Parathyroid adenoma (tissue), 2 donors: Measurements from ENCODE around the gene DHH.

ENCODE experiments used
- H2AFZ ChIP-seq: fragments of 300-600 bp; sonication (generic); one replicate; pipeline ENCODE4 v1.7.0; 2017; ENCODE audit warnings: antibody characterized with exemption, mild to moderate bottlenecking
- H3K27ac ChIP-seq: fragments of 300-600 bp; sonication (generic); one replicate; pipeline ENCODE4 v1.7.0; 2017
- H3K27me3 ChIP-seq: fragments of 300-600 bp; sonication (generic); one replicate; pipeline ENCODE4 v1.7.0; 2017; ENCODE audit warnings: low read length; ENCODE audit not compliant: control insufficient read depth, insufficient read depth
- H3K36me3 ChIP-seq: fragments of 300-600 bp; sonication (generic); one replicate; pipeline ENCODE4 v1.7.0; 2017; ENCODE audit warnings: low read length; ENCODE audit not compliant: control insufficient read depth, insufficient read depth
- H3K4me1 ChIP-seq: fragments of 300-600 bp; sonication (generic); one replicate; pipeline ENCODE4 v1.7.0; 2017; ENCODE audit warnings: control low read depth
- H3K4me2 ChIP-seq: fragments of 300-600 bp; sonication (generic); one replicate; pipeline ENCODE4 v1.7.0; 2017; ENCODE audit warnings: low read length
- H3K4me3 ChIP-seq: fragments of 300-600 bp; sonication (generic); one replicate; pipeline ENCODE4 v1.7.0; 2017; ENCODE audit warnings: low read depth, low read length
- H3K79me2 ChIP-seq: fragments of 300-600 bp; sonication (generic); one replicate; pipeline ENCODE4 v1.7.0; 2017; ENCODE audit warnings: control low read depth
- H3K9ac ChIP-seq: fragments of 300-600 bp; sonication (generic); one replicate; pipeline ENCODE4 v1.7.0; 2017; ENCODE audit warnings: mild to moderate bottlenecking
- H3K9me3 ChIP-seq: fragments of 300-600 bp; sonication (generic); one replicate; pipeline ENCODE4 v1.7.0; 2017; ENCODE audit warnings: low read length; ENCODE audit not compliant: control insufficient read depth
- TF ChIP-seq, protein P1 (sequence below): fragments of 300-600 bp; sonication (generic); IDR thresholded peaks from one replicate; pipeline ENCODE4 v1.7.0; 2017; ENCODE audit warnings: antibody characterized with exemption, mild to moderate bottlenecking
- donor health status: primary hyperparathyroidism.

Gene DHH

DNA sequence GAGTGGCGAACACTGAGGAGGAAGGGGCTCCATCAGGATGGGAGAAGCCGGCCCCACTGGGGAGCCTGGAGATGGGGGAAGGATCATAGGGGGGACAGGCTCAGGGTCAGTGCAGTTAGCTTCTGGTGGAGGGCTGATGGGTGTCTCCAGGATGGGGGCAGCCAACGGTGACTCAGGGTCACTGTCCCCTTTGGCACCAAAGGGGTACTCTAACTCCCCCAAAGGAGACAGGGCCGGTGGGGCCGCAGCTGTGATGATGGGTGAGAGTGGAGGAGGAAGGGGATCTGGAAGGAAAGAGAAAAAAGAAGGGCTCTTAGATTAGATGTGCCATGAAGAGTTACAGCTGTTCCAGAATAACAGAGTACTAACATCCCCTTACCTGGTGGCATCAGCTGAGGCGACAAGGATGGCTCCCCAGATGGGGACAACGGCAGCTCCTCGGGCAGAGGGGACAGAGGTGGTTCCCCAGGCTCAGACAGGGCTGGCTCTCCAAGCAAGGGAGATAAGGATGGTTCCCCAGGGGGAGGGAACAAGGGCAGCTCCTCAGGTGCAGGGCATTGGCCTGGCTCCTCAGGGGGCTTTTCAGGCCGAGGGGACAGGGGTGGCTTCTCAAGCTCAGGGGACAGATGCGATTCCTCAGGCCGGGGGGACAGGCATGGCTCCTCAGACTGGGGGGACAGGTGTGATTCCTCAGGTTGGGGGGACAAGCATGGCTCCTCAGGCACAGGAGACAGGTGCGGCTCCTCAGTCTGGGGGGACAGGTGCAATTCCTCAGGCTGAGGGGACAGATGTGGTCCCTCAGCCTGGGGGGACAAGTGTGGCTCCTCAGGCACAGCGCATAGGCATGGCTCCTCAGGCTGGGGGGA lies 43.9 kb downstream of the DHH start:
- Histone ChIP-seq H3K27me3 (no peaks in the 10 kb centered on the region), H3K79me2 (peaks cover 24% of the 10 kb centered on the region), H2AFZ (no peak overlapping the region), H3K4me3 (no peak overlapping the region), H3K4me2 (no peak overlapping the region), H3K4me1 (no peaks in the 10 kb centered on the region), H3K9me3 (no peaks in the 10 kb centered on the region), H3K27ac (no peak overlapping the region), H3K36me3 (no peaks in the 10 kb centered on the region), H3K9ac (no peak overlapping the region)
- TF ChIP-seq, protein P1, sequence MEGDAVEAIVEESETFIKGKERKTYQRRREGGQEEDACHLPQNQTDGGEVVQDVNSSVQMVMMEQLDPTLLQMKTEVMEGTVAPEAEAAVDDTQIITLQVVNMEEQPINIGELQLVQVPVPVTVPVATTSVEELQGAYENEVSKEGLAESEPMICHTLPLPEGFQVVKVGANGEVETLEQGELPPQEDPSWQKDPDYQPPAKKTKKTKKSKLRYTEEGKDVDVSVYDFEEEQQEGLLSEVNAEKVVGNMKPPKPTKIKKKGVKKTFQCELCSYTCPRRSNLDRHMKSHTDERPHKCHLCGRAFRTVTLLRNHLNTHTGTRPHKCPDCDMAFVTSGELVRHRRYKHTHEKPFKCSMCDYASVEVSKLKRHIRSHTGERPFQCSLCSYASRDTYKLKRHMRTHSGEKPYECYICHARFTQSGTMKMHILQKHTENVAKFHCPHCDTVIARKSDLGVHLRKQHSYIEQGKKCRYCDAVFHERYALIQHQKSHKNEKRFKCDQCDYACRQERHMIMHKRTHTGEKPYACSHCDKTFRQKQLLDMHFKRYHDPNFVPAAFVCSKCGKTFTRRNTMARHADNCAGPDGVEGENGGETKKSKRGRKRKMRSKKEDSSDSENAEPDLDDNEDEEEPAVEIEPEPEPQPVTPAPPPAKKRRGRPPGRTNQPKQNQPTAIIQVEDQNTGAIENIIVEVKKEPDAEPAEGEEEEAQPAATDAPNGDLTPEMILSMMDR, result no peak

GRCh38 chr12:49049566-49050224 lies 44.9 kb downstream of the DHH start:
- peaks cover 14% of the 10 kb centered on the region for H3K79me2 ChIP-seq
- TF ChIP-seq, protein P1, result no peak
- H3K27ac ChIP-seq, result no peak overlapping the region
- no peaks in the 10 kb centered on the region for H3K4me1 ChIP-seq
- no peaks in the 10 kb centered on the region for H3K36me3 ChIP-seq
- no peak overlapping the region for H3K4me2 ChIP-seq
- no peak overlapping the region for H3K4me3 ChIP-seq
- H3K9ac ChIP-seq, result no peak overlapping the region
- no peak overlapping the region for H2AFZ ChIP-seq
- no peaks in the 10 kb centered on the region for H3K27me3 ChIP-seq
- H3K9me3 ChIP-seq, result no peaks in the 10 kb centered on the region

DNA sequence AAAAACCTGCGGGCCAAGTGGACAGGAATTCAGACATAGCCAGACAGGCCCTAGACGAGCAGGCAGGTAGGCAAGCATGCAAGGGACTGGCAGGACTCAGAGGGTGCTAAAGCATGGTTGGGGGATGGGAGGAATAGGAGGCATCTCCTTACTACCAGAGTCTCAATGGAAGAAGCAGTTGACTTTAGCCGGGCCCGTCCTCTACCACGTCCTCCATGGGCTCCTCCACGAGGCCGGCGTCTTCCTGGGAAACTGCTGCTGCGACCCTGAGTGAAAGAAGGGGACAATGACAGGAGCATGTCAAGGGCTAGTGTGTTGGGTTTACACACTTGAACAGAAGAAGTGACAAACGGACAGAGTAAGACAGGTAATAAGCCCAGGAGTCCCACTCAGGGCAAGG lies 45.6 kb downstream of the DHH start:
- H3K9ac ChIP-seq, result no peak overlapping the region
- no peak overlapping the region for H3K4me3 ChIP-seq
- H3K9me3 ChIP-seq, result no peaks in the 10 kb centered on the region
- no peaks in the 10 kb centered on the region for H3K36me3 ChIP-seq
- TF ChIP-seq, protein P1, result no peak
- no peak overlapping the region for H3K27ac ChIP-seq
- H3K79me2 ChIP-seq, result peaks cover 10% of the 10 kb centered on the region
- no peaks in the 10 kb centered on the region for H3K4me1 ChIP-seq
- no peak overlapping the region for H3K4me2 ChIP-seq
- H3K27me3 ChIP-seq, result no peaks in the 10 kb centered on the region
- no peak overlapping the region for H2AFZ ChIP-seq

- Histone ChIP-seq H3K9me3 (no peaks in the 10 kb centered on the region), H2AFZ (no peak overlapping the region), H3K9ac (no peak overlapping the region), H3K4me1 (no peaks in the 10 kb centered on the region), H3K4me3 (no peak overlapping the region), H3K4me2 (no peak overlapping the region), H3K27ac (no peak overlapping the region), H3K27me3 (no peaks in the 10 kb centered on the region), H3K79me2 (peaks cover 9% of the 10 kb centered on the region), H3K36me3 (no peaks in the 10 kb centered on the region)
- TF ChIP-seq, protein P1, result no peak
These were observed 48.3 kb downstream of the DHH start for GRCh38 chr12:49046129-49046895.
